Kidney epithelial cell (primary cell): ENCODE results near the gene BCR. TPM values are rescaled to one million over a fixed set of nuclear protein-coding genes. Genes with fewer than 3 reads are reported as not detected.

ENCODE experiments used
- DNase-seq: peaks from one replicate; pipeline ENCODE4 v3.0.0-alpha.2; 2010; ENCODE audit warnings: low read depth
- H3K27me3 ChIP-seq: 2 replicates; pipeline ENCODE4 v1.6.0; 2011; ENCODE audit warnings: low read length; ENCODE audit not compliant: control insufficient read depth, insufficient read depth
- H3K36me3 ChIP-seq: 2 replicates; pipeline ENCODE4 v1.5.1; 2011; ENCODE audit warnings: low read length; ENCODE audit not compliant: control insufficient read depth, insufficient read depth
- H3K4me3 ChIP-seq: 2 replicates; pipeline ENCODE4 v1.5.1; 2011; ENCODE audit warnings: low read depth, mild to moderate bottlenecking, control low read depth, low read length
- CTCF ChIP-seq: IDR thresholded peaks from 2 replicates; pipeline ENCODE4 v1.5.1; 2011; ENCODE audit warnings: mild to moderate bottlenecking, moderate library complexity, low read length, control low read depth, inconsistent platforms; ENCODE audit not compliant: insufficient read depth, poor library complexity, severe bottlenecking
- total RNA-seq: library from RNA; depleted of rRNA; stranded (reverse); fragments of >200 nt; gene quantifications from 2 replicates; pipeline ENCODE4 v1.2.3, GENCODE V29; 2015

BCR gene
- total RNA-seq, 1 donor from 2014 or later, result 42.5 TPM

DNA sequence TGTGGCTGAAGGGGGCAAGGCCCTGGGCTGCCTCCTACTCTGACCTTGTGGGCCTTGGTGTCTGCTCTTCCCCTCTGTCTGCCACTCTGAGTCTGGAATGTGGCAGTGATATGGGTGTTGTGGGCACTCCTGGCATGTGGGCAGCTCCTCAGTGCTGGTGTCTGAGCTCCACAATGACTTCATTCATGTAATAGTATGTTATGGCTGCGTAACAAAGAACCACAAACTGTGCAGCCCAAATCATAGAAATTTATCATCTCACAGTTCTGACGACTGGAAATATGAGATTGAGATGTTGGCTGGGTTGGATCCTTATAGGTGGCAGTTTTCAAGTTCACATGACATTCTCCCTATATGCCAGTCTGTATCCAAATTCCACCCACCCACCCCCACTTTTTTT, 59.1 kb downstream of the BCR start:
- TF ChIP-seq CTCF, result no peak
- DNase-seq, result no peak
- Histone ChIP-seq H3K4me3 (no peak overlapping the region), H3K36me3 (no peaks in the 10 kb centered on the region), H3K27me3 (no peaks in the 10 kb centered on the region)

GRCh38 chr22:23240639-23241389, 60.5 kb downstream of the BCR start:
- no peak overlapping the region for H3K4me3 ChIP-seq
- no peaks in the 10 kb centered on the region for H3K27me3 ChIP-seq
- DNase-seq, result no peak
- H3K36me3 ChIP-seq, result no peaks in the 10 kb centered on the region
- TF ChIP-seq CTCF, result peak; percentile 38

DNA sequence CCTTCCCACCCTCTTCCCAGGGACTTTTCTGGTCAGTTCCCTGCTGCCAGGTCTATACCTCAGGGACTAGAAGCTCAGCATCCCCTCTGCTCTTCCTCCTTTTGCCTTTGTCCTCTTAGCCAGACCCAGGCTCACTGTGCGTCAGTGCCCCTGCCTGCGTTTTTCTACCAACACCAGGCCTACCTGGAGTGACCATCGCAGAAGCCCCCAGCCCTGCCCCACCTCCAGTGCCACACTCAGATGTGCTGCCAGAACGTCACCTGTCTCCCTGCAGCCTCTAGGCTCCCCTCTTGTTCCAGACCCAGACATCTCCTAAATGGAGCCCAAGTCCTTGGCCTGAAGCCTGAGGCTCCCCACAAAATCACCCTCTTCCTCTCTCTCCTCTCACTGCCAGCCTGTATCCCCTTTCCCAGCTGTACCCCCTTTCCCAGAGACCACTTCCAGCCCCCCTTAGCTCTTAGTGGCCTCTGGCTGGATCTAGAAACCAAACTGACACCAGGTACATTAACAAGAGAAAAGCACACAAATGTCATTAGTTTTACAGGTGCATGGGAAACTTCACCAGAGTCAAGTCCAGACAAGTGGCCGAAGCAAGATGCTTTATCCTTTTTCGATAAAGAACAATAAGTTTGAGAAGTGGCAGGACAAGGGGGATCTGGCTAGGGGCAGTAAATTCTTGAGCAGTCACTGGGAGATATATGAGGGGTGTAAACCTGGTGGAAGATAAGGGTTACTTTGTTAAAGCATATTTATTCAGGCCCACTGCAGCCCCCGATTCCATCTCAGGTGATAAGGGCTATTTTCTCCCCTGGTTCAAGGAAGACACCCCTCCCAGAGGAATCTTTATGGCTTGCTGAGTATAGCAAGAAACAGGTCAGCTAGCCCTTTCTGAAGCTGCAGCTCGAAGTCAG, 61.5 kb downstream of the BCR start:
- TF ChIP-seq CTCF, result no peak
- DNase-seq, result no peak
- H3K27me3 ChIP-seq, result no peaks in the 10 kb centered on the region
- no peak overlapping the region for H3K4me3 ChIP-seq
- no peaks in the 10 kb centered on the region for H3K36me3 ChIP-seq

DNA sequence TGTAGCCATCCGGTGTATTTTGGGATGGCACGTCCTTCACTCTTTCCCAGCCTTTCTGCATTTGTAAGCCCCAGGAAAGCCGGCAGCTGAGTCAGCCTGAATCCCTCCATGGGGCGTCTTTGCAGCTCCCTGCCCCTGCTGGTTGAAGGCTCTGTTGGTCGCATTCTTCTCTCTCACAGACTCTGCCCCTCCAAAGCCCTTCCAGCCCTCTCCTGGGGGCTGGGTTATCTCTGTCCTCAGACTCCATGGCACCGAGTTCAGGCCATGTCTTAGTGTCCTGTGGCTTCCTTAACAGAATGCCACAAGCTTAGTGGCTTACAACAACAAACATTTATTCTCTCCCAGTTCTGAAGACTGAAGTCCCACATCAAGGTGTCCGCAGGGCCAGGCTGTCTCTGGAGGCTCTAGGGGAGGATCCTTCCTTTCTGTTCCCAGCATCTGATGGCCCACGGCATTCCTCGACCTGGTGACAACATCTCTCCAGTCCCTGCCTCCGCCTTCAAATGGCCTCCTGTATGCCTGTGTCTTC, 62.2 kb downstream of the BCR start:
- Histone ChIP-seq H3K36me3 (no peaks in the 10 kb centered on the region), H3K27me3 (no peaks in the 10 kb centered on the region), H3K4me3 (no peak overlapping the region)
- no peak for DNase-seq
- TF ChIP-seq CTCF, result no peak

DNA sequence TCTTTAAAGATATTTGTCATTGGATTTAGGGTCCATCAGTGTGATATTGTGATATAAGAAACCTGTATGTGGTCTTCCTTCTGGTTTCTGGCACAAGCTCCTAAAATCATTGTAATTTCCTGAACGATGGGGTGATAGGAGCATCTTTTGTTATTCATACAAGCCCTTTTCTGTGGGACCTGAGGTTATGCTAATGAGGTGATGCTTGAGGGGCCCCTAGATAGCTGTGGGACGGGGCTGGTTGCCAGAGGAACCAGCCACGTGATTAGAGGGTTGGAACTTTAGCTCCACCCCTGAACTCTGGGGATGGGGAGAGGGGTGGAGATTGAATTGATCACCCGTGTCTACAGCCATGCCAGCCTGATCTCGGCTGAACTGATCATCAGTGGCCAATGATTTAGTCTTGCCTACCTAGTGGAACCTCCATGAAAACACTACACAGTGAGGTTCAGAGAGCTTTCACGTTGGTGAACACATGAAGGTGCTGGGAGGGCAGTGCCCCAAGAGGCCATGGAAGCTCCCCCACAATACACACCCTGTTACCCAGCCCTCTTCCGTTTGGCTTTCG, 62.8 kb downstream of the BCR start:
- no peaks in the 10 kb centered on the region for H3K27me3 ChIP-seq
- no peak overlapping the region for H3K4me3 ChIP-seq
- H3K36me3 ChIP-seq, result no peaks in the 10 kb centered on the region
- no peak for TF ChIP-seq CTCF
- DNase-seq, result no peak
